Smooth muscle cell (in vitro differentiated cells): ENCODE measurements around the gene CCDC85B. TPM values are rescaled to one million over a fixed set of nuclear protein-coding genes. Genes with fewer than 3 reads are reported as not detected.
A peak's percentile ranks its signal among the peaks of the same experiment; 100 is the strongest.

ENCODE experiments used
- DNase-seq: peaks from one replicate; lab custom pipeline; 2025; ENCODE audit not compliant: unreplicated experiment; lab: John Stamatoyannopoulos, UW
- H2AFZ ChIP-seq: fragments of 200-600 bp; sonication (generic); 2 replicates; pipeline ENCODE4 v1.6.0; 2016; ENCODE audit warnings: antibody characterized with exemption, low read depth, mild to moderate bottlenecking
- H3F3A ChIP-seq: fragments of 200-600 bp; sonication (generic); 2 replicates; pipeline ENCODE4 v1.6.0; 2017; ENCODE audit warnings: antibody characterized with exemption, low read depth
- H3K27ac ChIP-seq: fragments of 200-600 bp; sonication (generic); 2 replicates; pipeline ENCODE4 v1.5.1; 2016; ENCODE audit warnings: low read depth, mild to moderate bottlenecking
- H3K27me3 ChIP-seq: fragments of 200-600 bp; sonication (generic); 2 replicates; pipeline ENCODE4 v1.6.1; 2016; ENCODE audit warnings: low read depth, mild to moderate bottlenecking
- H3K36me3 ChIP-seq: fragments of 200-600 bp; sonication (generic); 2 replicates; pipeline ENCODE4 v1.5.1; 2016; ENCODE audit warnings: low read depth
- H3K4me1 ChIP-seq: fragments of 200-600 bp; sonication (generic); 2 replicates; pipeline ENCODE4 v1.5.1; 2016; ENCODE audit warnings: low read depth
- H3K4me2 ChIP-seq: fragments of 200-600 bp; sonication (generic); 2 replicates; pipeline ENCODE4 v1.6.0; 2016; ENCODE audit warnings: mild to moderate bottlenecking
- H3K4me3 ChIP-seq: fragments of 200-600 bp; sonication (generic); 2 replicates; pipeline ENCODE4 v1.5.1; 2016; ENCODE audit warnings: mild to moderate bottlenecking
- H3K79me2 ChIP-seq: fragments of 200-600 bp; sonication (generic); 2 replicates; pipeline ENCODE4 v1.6.0; 2016; ENCODE audit warnings: low read depth, mild to moderate bottlenecking
- H3K9ac ChIP-seq: fragments of 200-600 bp; sonication (generic); 2 replicates; pipeline ENCODE4 v1.6.0; 2016; ENCODE audit warnings: low read depth
- H3K9me3 ChIP-seq: fragments of 200-600 bp; sonication (generic); replicated peaks from 2 replicates; pipeline ENCODE4 v1.5.1; 2016; ENCODE audit warnings: low read depth
- H4K20me1 ChIP-seq: fragments of 200-600 bp; sonication (generic); 2 replicates; pipeline ENCODE4 v1.6.0; 2016; ENCODE audit warnings: low read depth
- WGBS: methylation state at CpG from one replicate; pipeline ENCODE4 v1.1.7; 2016; ENCODE audit warnings: low lambda C conversion rate; 5-methylcytosine and 5-hydroxymethylcytosine counted together
- polyA plus RNA-seq: library from polyadenylated mRNA; unstranded; fragments of >200 nt; fragmentation: Nextera tagmentation; extraction: Ambion mirVana; gene quantifications from 2 replicates; pipeline ENCODE4 v1.2.1, GENCODE V29; 2016
- total RNA-seq: library from RNA; depleted of rRNA; stranded (reverse); fragments of >200 nt; gene quantifications from 2 replicates; pipeline ENCODE4 v1.2.3, GENCODE V29; 2014
- TF ChIP-seq, protein P1 (sequence below): fragments of 200-600 bp; sonication (generic); IDR thresholded peaks from 2 replicates; pipeline ENCODE4 v1.5.1; 2017; ENCODE audit warnings: borderline replicate concordance, mild to moderate bottlenecking, antibody characterized with exemption; ENCODE audit not compliant: insufficient read depth, poor library complexity, severe bottlenecking

CCDC85B gene
- total and polyA plus RNA-seq, 2 experiments from 2014 or later, result 19.5 to 55.7 TPM

DNA sequence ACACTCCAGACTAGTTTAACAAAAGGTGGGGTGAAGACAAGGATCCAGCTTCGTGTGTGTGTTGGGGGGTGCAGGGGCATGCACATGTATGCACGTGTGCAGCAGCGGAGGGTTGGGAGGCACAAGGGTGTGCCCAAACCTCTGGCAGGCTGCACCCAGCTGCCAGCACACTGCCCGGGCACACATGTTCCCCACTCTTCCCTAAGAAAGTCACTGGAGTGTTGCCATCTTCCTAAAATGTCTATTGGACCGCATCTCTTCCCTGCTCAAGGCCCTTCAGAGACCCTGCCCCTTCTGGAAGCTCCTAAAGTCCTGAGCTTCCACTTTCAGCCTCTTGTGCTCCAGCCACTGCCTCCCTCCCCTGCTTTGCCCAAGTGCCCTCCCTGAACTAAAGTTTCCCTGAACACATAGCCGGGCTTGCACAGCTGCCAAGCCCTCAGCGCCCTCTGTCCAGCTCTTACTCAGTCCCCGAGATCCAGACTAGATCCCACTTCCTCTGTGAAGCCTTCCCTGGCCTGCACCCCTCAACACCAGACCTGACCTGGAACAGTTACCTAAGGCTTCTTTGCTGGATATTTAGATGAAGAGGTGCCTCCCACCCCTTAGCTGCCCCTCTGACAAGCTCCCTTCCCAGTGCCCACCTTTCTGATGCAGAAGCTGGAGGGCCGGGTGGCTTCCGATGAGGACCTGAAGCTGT lies 38.5 kb upstream of the CCDC85B start:
- H3K27ac ChIP-seq, result no peak overlapping the region
- H3K4me2 ChIP-seq, result no peak overlapping the region
- H3F3A ChIP-seq, result peaks cover 30% of the 10 kb centered on the region
- H3K4me1 ChIP-seq, result peaks cover 8% of the 10 kb centered on the region
- H2AFZ ChIP-seq, result no peak overlapping the region
- no peak overlapping the region for H3K4me3 ChIP-seq
- peaks cover 10% of the 10 kb centered on the region for H3K36me3 ChIP-seq
- H3K27me3 ChIP-seq, result no peaks in the 10 kb centered on the region
- no peak for DNase-seq
- H4K20me1 ChIP-seq, result peaks cover 64% of the 10 kb centered on the region
- TF ChIP-seq, protein P1, sequence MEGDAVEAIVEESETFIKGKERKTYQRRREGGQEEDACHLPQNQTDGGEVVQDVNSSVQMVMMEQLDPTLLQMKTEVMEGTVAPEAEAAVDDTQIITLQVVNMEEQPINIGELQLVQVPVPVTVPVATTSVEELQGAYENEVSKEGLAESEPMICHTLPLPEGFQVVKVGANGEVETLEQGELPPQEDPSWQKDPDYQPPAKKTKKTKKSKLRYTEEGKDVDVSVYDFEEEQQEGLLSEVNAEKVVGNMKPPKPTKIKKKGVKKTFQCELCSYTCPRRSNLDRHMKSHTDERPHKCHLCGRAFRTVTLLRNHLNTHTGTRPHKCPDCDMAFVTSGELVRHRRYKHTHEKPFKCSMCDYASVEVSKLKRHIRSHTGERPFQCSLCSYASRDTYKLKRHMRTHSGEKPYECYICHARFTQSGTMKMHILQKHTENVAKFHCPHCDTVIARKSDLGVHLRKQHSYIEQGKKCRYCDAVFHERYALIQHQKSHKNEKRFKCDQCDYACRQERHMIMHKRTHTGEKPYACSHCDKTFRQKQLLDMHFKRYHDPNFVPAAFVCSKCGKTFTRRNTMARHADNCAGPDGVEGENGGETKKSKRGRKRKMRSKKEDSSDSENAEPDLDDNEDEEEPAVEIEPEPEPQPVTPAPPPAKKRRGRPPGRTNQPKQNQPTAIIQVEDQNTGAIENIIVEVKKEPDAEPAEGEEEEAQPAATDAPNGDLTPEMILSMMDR, result no peak
- 94% methylated on average over 10 of the region's 10 CpGs for WGBS
- H3K9ac ChIP-seq, result no peak overlapping the region
- H3K79me2 ChIP-seq, result peaks cover 42% of the 10 kb centered on the region
- H3K9me3 ChIP-seq, result no peaks in the 10 kb centered on the region

DNA sequence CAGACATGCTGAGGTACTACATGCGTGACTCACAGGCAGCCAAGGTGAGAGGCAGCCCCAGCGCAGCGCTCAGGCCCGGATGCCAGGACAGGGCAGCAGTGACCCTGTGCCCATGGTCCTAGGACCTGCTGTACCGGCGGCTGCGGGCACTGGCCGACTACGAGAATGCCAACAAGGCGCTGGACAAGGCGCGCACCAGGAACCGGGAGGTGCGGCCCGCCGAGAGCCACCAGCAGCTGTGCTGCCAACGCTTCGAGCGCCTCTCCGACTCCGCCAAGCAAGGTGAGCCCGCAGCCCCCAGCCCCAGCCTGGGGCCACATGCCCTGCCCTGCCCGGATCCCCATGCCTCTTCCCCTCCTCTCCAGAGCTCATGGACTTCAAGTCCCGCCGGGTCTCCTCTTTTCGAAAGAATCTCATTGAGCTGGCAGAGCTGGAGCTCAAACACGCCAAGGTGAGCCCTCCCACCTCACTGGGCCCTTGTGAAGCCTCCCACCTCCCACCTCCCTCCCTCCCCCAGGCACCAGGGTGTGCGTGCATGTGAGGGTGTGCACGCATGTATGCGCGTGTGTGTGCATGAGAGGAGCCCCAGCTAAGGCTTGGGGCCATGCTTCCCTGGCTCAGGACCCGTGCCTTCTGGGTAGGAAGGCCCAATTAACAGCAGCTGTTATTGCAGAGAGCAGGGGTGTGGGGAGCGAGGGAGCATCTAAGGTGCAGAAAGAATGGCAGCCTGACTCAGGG lies 37.8 kb upstream of the CCDC85B start:
- peaks cover 8% of the 10 kb centered on the region for H3K4me1 ChIP-seq
- 98% methylated on average over 25 of the region's 33 CpGs for WGBS
- H4K20me1 ChIP-seq, result peaks cover 71% of the 10 kb centered on the region
- no peak overlapping the region for H3K9ac ChIP-seq
- H3K27me3 ChIP-seq, result no peaks in the 10 kb centered on the region
- peaks cover 34% of the 10 kb centered on the region for H3F3A ChIP-seq
- H3K79me2 ChIP-seq, result peaks cover 49% of the 10 kb centered on the region
- H2AFZ ChIP-seq, result no peak overlapping the region
- no peak for DNase-seq
- no peak overlapping the region for H3K4me2 ChIP-seq
- H3K9me3 ChIP-seq, result no peaks in the 10 kb centered on the region
- TF ChIP-seq, protein P1, result no peak
- H3K27ac ChIP-seq, result no peak overlapping the region
- peaks cover 10% of the 10 kb centered on the region for H3K36me3 ChIP-seq
- no peak overlapping the region for H3K4me3 ChIP-seq

DNA sequence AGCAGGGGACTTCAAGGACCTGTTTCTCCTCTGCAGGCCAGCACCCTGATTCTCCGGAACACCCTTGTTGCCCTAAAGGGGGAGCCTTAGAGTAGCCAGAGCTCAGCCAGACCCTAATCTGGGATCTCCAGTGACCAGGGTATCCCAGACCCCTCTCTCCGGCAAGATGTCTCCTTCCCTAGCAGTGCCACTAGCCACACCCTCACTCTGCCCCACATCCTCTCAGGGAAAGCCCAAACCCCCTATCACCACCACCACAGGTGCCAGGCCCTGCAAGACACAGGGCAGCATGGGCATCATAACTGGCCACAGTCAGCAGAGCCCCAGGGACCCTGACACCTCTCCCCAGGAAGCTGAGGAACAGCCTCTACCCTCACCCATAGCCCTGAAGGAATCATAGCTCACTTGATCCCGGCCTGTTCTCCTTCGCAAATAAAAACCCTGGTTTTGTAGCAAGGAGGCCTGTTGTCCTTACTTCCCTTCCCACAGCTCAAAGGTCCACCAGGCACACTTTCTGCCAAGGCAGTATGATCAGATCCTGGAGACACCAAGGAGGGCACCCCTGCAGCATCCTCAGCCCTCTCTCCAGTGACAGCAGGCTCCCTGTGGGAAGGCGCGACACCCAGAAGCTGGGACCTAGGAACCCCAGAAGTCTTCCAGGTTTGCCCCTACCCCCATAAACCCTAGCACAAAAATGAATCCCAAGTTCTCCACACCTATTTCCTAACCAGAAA lies 37.1 kb upstream of the CCDC85B start:
- Histone ChIP-seq H3K4me2 (no peak overlapping the region), H4K20me1 (peaks cover 74% of the 10 kb centered on the region), H3K79me2 (peaks cover 51% of the 10 kb centered on the region), H3K4me1 (peaks cover 8% of the 10 kb centered on the region), H2AFZ (no peak overlapping the region), H3K36me3 (peaks cover 10% of the 10 kb centered on the region), H3K27ac (peak overlapping the region; percentile 37), H3F3A (peaks cover 36% of the 10 kb centered on the region), H3K4me3 (no peak overlapping the region), H3K27me3 (no peaks in the 10 kb centered on the region), H3K9ac (no peak overlapping the region), H3K9me3 (no peaks in the 10 kb centered on the region)
- TF ChIP-seq, protein P1, result no peak
- WGBS, result 97% methylated on average over 6 of the region's 6 CpGs
- DNase-seq, result no peak
